Mucosa of stomach (tissue), 1 donor: ENCODE data around the gene GRAMD1B.

Experiments used
- H3K27me3 ChIP-seq: one replicate; pipeline ENCODE4 v1.7.0; 2013; ENCODE audit warnings: mild to moderate bottlenecking, low read length; ENCODE audit not compliant: control insufficient read depth, insufficient read depth
- H3K36me3 ChIP-seq: one replicate; pipeline ENCODE4 v1.7.0; 2013; ENCODE audit warnings: low read length; ENCODE audit not compliant: control insufficient read depth, insufficient read depth
- H3K4me1 ChIP-seq: one replicate; pipeline ENCODE4 v1.7.0; 2013; ENCODE audit warnings: mild to moderate bottlenecking, low read length; ENCODE audit not compliant: control insufficient read depth, insufficient read depth
- H3K4me3 ChIP-seq: one replicate; pipeline ENCODE4 v1.7.0; 2013; ENCODE audit warnings: low read length
- H3K9ac ChIP-seq: one replicate; pipeline ENCODE4 v1.7.0; 2013; ENCODE audit warnings: mild to moderate bottlenecking, low read length, moderate library complexity
- H3K9me3 ChIP-seq: one replicate; pipeline ENCODE4 v1.7.0; 2013; ENCODE audit warnings: mild to moderate bottlenecking, low read length, moderate library complexity; ENCODE audit not compliant: control insufficient read depth
- donor health status: Pancreatic carcinoma.

Gene GRAMD1B

GRCh38 chr11:123544631-123545375 is 114.7 kb downstream of the GRAMD1B start:
- no peak overlapping the region for H3K4me3 ChIP-seq
- no peaks in the 10 kb centered on the region for H3K36me3 ChIP-seq
- H3K9ac ChIP-seq = no peak overlapping the region
- H3K4me1 ChIP-seq = peaks cover 12% of the 10 kb centered on the region
- H3K27me3 ChIP-seq = no peaks in the 10 kb centered on the region
- H3K9me3 ChIP-seq = no peaks in the 10 kb centered on the region

- Histone ChIP-seq H3K9ac (no peak overlapping the region), H3K4me3 (no peak overlapping the region), H3K9me3 (no peaks in the 10 kb centered on the region), H3K27me3 (no peaks in the 10 kb centered on the region), H3K4me1 (peaks cover 12% of the 10 kb centered on the region), H3K36me3 (no peaks in the 10 kb centered on the region)
Observed at GRCh38 chr11:123545726-123546270, 115.7 kb downstream of the GRAMD1B start.

- Histone ChIP-seq H3K9me3 (no peaks in the 10 kb centered on the region), H3K9ac (no peak overlapping the region), H3K27me3 (no peaks in the 10 kb centered on the region), H3K4me3 (no peak overlapping the region), H3K4me1 (peaks cover 12% of the 10 kb centered on the region), H3K36me3 (no peaks in the 10 kb centered on the region)
Observed at GRCh38 chr11:123546515-123546914, 116.4 kb downstream of the GRAMD1B start.

GRCh38 chr11:123547180-123547579 is 117.1 kb downstream of the GRAMD1B start:
- H3K9ac ChIP-seq = no peak overlapping the region
- H3K4me3 ChIP-seq = no peak overlapping the region
- H3K27me3 ChIP-seq = no peaks in the 10 kb centered on the region
- H3K9me3 ChIP-seq = no peaks in the 10 kb centered on the region
- H3K4me1 ChIP-seq = peaks cover 12% of the 10 kb centered on the region
- no peaks in the 10 kb centered on the region for H3K36me3 ChIP-seq

- Histone ChIP-seq H3K9ac (no peak overlapping the region), H3K27me3 (no peaks in the 10 kb centered on the region), H3K9me3 (no peaks in the 10 kb centered on the region), H3K4me1 (peaks cover 12% of the 10 kb centered on the region), H3K4me3 (no peak overlapping the region), H3K36me3 (no peaks in the 10 kb centered on the region)
Observed at GRCh38 chr11:123548774-123549173, 118.7 kb downstream of the GRAMD1B start.

- Histone ChIP-seq H3K9me3 (no peaks in the 10 kb centered on the region), H3K9ac (no peak overlapping the region), H3K36me3 (no peaks in the 10 kb centered on the region), H3K27me3 (no peaks in the 10 kb centered on the region), H3K4me1 (no peaks in the 10 kb centered on the region), H3K4me3 (no peak overlapping the region)
Observed at GRCh38 chr11:123549926-123550917, 120.2 kb downstream of the GRAMD1B start.

GRCh38 chr11:123551079-123551478 is 121.0 kb downstream of the GRAMD1B start:
- Histone ChIP-seq H3K4me1 (no peaks in the 10 kb centered on the region), H3K4me3 (no peak overlapping the region), H3K27me3 (no peaks in the 10 kb centered on the region), H3K9ac (no peak overlapping the region), H3K9me3 (no peaks in the 10 kb centered on the region), H3K36me3 (no peaks in the 10 kb centered on the region)

GRCh38 chr11:123556633-123557032 is 126.6 kb downstream of the GRAMD1B start:
- H3K36me3 ChIP-seq = no peaks in the 10 kb centered on the region
- peaks cover 7% of the 10 kb centered on the region for H3K4me1 ChIP-seq
- no peaks in the 10 kb centered on the region for H3K9me3 ChIP-seq
- no peak overlapping the region for H3K4me3 ChIP-seq
- no peak overlapping the region for H3K9ac ChIP-seq
- peaks cover 9% of the 10 kb centered on the region for H3K27me3 ChIP-seq

- H3K9ac ChIP-seq = no peak overlapping the region
- H3K4me3 ChIP-seq = no peak overlapping the region
- H3K4me1 ChIP-seq = peaks cover 7% of the 10 kb centered on the region
- H3K9me3 ChIP-seq = no peaks in the 10 kb centered on the region
- H3K36me3 ChIP-seq = no peaks in the 10 kb centered on the region
- H3K27me3 ChIP-seq = peaks cover 9% of the 10 kb centered on the region
Observed at GRCh38 chr11:123558536-123559315, 128.7 kb downstream of the GRAMD1B start.

GRCh38 chr11:123559523-123559955 is 129.5 kb downstream of the GRAMD1B start:
- H3K36me3 ChIP-seq = no peaks in the 10 kb centered on the region
- H3K9me3 ChIP-seq = no peaks in the 10 kb centered on the region
- H3K27me3 ChIP-seq = peaks cover 9% of the 10 kb centered on the region
- H3K4me3 ChIP-seq = no peak overlapping the region
- peaks cover 7% of the 10 kb centered on the region for H3K4me1 ChIP-seq
- no peak overlapping the region for H3K9ac ChIP-seq

GRCh38 chr11:123560006-123560405 is 129.9 kb downstream of the GRAMD1B start:
- Histone ChIP-seq H3K9ac (no peak overlapping the region), H3K9me3 (no peaks in the 10 kb centered on the region), H3K27me3 (peaks cover 9% of the 10 kb centered on the region), H3K4me3 (no peak overlapping the region), H3K36me3 (no peaks in the 10 kb centered on the region), H3K4me1 (peaks cover 7% of the 10 kb centered on the region)
